NCI-H1048 (cell line): Measurements from ENCODE around the gene ADGRG1.
"Not testable (repeated sequence)": the region's sequence is repeated elsewhere in the genome, so short reads cannot be mapped to it uniquely, and the experiment has no call there.

ENCODE experiments used
- DNase-seq: peaks from one replicate; lab custom pipeline; 2025; lab: John Stamatoyannopoulos, UW

Gene ADGRG1

DNA sequence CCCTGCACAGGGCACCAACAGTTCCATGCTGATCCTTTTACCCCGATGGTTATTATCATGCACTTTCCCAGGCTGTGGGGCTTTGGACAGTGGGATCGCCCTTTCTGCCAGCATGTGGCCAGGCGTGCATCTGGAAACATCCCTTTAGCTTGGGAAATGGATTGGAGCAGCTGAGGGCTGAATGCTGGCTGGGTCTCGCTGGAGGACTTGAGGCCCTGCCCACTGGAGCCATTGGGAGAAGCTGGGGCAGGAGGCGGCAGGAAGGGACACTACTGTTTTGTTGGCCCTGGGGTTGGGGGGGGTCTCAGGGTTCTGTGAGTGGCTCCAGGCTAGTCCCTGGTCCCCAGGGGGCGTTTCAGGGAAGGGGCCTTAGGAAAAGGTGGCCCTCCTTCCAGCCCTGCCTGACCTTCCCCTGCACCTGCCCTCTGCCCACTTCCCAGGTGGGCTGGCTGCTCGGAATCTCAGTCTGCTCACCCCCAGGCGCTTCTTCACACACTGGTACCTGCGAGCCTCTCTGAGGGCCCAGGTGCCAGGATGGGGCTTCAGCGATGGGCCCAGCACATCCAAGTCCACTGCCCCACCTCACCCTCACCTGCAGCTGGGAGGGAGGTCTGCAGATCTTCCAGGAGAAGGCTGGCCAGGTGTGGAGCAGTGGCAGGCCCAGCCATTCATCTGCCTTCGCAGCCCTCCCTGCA is 38.1 kb downstream of the ADGRG1 start:
- no peak for DNase-seq

DNA sequence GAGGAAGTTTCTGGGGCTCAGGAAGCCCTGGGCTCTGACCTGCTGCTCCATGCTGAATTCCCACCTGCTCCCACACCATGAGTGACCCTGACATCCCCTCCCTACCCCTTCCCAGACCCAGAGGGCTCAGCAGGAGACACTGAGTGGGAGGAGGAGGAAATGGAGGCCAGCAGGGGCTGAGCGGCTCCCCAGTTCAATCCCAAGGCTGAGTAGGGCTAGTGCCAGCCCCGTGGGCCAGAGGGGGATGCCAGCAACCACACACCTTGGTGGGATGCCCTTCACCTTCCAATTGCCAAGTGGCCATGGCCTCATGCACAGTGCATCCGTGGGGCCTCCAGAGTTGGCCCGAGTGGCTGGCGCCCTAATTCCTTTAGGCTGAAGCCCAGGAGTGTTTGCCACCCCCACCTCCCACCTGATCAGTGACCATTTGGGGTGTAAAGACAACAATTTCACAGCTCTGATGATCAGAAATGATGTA is 38.7 kb downstream of the ADGRG1 start:
- no peak for DNase-seq

DNA sequence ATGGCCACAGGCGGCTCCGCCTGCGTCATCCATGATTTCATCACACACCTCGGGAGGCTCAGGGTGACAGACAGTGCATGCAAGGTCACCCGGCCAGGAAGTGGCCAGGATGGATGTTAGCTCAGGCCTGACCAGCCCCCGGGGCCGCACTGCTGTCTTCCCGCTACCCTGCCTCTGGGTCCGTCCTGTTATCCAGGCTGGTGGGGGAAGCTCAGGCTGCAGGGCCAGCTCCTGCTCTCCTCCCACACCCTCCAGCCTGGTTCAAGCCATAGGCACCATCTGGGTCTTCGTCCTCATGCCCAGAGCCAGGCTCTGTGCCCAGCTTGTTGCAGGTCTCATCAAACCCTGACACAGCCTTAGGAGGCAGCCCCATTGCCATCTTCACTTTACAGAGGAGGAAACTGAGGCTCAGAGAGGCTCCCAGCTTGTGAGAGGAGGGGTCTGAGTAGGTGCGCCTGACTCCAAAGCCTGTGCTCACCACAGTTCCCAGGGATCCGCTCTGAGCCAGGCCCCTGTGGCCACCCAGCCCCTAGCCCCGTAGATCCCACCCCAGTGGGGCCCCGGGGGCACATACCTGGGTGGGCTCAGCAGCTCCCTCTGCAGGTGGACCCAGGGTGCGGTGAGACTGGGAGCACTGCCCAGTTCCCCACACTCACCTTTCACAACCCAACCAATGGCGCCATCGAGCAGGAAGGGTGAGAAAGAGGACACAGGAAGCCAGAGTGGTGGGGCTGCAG is 39.3 kb downstream of the ADGRG1 start:
- no peak for DNase-seq

DNA sequence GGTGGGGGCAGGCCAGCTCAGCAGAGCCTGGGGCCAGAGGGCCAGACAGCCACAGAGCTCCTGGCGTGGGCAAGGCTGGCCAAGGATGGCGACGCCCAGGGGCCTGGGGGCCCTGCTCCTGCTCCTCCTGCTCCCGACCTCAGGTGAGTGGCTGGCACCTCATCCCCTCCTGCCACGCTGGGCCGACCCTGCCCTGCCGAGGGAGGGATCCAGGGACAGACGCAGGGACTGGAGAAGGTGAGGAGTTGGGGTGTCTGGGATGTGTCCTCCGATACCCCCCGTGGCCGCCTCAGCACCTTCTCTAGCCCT is 39.8 kb downstream of the ADGRG1 start, which contains the start of gene ADGRG3:
Gene ADGRG3 (plus strand): TSS at position 44 of the 309 bp plus-strand sequence. CDS start 42 bp downstream, at position 86.
- no peak for DNase-seq

DNA sequence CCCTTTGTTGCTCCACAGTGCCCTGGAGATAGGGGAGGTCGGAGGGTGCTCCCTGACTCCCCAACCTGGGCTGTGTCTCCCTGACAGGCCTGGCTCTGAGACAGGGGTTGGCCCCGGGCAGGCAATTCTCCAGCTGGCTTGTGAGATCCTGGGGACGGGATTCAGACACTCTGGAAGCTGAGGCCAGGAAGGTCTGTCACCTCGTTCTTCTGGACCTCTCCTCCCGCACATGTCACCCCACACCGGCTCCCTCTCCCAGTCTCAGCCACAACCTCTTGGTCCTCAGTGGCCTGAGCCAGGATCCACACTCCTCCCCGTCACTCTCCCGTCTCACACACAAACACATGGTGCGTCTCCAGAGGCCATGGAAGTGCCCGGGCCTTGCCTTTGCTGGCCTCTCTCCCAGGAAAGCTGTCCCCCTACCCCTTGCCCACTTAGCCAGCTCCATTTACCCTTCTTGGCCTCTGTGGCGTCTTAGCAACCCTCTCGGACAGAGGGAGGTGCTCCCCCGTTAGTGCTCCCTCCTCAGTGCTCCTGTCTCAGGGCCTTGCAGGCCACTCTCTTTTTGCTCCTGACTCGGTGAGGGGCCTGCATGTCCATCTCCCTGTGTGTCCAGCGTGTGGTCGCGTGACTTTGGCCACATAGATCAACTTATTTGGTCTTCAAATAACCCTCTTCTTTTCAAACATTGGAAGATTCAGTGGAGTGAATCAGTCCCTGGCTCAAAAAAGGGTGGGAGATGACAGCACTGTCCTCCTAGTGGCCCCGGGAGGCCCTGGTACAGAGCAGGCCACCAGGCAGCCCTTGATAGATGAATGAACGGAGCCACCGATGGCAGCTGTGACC is 40.4 kb downstream of the ADGRG1 start:
- no peak for DNase-seq

DNA sequence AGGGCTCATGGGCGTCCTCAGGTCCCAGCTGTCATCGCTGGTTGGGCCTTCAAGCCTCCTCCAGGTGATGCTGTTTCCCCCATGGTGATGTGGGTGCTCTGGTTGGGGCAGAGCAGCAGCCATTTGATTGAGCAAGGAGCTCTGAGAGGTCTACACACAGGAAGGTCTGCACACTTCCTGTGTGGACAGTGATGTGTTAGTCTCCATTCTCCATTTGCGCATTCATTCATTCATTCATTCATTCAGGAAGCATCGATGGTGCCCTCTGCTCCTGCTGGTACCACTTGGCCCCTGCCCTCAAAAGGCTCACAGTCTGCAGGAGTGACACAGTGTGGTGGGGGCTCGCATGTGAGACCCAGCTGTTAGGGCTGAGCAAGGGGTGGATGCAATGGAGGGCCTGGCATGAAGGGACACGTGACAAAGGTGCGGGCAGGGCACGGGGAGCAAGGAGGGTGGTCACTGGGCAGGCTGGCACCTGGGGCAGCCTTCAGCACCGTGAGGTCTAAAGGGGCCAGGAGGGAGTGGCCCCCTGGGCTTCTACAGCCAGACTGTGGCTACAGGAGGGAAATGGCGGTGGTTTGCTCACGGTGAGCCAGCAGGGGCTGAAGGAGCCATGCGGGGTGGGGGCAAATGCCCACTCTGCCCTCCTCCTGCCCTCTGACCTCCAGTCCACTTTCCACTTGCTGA is 41.2 kb downstream of the ADGRG1 start:
- DNase-seq = no peak

DNA sequence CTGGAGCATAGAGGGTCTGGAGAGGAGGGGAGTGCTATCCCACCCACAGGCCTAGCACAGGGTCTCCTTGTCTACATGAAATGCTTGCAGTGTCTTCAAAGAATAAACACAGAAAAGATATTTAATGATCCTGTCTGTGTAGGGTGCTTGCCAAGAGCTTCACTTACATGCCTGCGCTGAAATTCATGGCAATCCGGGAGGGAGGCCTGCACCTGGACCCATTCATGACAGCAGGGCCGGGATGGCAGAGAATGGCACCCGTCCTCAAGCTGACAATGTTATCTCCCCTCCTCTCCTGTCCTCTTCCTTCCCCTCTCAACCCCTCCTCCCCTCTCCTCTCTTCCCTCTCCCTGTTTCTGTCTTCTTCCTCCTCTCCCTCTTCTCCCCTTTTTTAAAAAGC is 41.8 kb downstream of the ADGRG1 start:
- no peak for DNase-seq

DNA sequence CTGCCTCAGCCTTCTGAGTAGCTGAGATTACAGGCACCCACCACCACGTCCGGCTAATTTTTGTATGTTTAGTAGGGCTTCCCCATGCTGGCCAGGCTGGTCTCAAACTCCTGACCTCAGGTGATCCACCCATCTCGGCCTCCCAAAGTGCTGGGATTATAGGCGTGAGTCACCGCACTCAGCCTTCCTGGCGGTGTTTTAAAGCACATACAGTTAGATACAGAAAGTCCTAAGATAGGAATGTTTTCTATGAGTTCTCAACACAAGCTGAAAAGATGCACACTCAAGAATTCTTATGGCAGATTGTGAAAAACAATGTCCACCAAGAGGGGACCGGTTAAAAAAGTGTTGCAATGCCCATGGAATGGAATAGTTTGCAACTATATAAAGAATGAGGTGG is 43.0 kb downstream of the ADGRG1 start:
- not testable (repeated sequence) for DNase-seq

DNA sequence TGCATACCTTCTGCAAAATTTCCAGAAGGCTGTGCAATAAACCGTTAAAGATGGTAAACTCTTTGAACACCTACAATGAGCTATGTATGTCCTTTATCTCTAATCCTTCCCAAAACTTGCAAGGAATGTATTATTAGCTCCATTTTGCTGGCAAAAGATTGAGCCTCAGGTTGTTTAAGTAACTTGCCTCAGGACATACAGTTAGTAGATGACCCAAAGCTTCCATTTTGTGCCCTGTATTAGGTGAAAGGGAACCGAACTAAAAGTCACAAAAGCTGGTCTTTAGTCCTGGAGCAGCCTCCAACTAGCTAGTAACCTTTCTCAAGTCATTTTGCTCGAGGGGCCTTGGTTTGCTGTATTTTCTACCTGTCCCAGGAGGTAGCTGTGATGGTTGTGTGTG is 44.0 kb downstream of the ADGRG1 start:
- no peak for DNase-seq

DNA sequence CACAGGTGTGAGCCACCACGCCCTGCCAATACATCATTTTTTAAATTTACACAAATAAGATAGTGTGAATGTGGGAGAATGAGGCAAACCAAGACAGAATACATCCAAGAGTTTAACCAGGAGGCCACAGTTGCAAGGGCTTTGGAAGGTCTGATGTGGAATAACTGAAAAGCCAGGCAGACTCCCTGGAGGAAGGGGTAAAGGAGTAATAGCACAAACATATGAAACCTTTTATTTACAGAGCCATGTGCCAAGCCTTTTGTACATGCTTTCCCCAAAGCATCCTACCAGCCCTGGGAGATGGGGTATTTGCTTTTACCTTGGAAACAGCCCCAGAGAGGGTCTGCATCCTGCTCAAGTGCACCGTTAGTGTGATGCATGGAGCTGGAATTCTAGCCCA is 44.4 kb downstream of the ADGRG1 start:
- no peak for DNase-seq

DNA sequence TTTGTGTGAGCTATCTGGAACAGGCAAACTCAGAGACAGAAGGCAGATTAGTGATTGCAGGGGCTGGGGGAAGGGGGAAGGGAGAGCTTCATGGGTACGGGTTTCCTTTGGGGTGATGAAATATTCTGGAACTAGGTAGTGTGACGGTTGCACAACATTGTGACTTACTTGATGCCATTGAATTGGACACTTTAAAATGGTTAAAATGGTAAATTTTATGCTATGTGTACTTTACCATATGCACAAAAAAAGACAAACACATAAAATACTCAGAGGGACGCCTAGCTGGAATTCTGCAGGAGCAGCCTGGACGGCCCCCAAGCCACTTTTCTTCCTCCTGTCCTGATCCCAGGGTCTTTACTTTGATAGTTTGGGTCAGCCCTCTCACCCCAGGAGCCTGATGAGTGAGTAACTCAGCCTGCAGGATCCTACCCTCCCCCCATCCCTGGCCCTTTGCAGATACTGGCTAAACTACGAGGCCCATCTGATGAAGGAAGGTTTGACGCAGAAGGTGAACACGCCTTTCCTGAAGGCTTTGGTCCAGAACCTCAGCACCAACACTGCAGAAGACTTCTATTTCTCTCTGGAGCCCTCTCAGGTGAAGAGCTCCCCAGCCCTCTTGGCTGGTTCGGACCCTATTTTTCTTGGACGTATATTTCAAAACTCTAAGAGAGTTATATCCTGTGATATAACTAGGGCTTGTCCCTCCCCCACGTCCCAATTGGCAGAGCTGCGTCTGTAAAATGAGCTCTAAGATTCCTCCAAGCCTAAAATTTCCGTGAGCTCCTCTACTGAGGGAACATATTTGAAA is 47.5 kb downstream of the ADGRG1 start:
- no peak for DNase-seq

DNA sequence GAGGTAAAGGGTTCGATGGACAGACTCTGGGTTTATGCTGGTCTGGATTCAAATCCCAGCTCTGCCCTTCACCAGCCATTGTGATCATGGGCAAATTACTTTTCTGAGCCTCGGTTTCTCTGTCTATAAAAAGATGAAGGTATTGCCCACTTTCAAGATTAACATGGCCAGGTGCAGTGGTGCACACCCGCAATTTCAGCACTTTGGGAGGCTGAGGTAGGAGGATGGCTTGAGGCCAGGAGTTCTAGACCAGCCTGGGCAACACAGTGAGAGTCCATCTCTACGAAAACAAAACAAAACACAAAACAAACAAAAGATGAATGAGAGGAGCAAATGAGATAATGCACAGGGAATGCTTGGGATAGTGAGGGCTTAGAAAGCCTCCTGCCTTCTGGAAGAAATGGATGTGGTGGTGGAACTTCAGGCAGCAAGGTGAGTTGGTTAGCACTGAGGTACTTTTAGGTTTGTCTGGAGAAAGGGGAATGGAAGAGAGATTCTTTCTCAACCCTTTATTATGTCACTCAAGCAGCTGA is 48.2 kb downstream of the ADGRG1 start:
- DNase-seq = no peak

DNA sequence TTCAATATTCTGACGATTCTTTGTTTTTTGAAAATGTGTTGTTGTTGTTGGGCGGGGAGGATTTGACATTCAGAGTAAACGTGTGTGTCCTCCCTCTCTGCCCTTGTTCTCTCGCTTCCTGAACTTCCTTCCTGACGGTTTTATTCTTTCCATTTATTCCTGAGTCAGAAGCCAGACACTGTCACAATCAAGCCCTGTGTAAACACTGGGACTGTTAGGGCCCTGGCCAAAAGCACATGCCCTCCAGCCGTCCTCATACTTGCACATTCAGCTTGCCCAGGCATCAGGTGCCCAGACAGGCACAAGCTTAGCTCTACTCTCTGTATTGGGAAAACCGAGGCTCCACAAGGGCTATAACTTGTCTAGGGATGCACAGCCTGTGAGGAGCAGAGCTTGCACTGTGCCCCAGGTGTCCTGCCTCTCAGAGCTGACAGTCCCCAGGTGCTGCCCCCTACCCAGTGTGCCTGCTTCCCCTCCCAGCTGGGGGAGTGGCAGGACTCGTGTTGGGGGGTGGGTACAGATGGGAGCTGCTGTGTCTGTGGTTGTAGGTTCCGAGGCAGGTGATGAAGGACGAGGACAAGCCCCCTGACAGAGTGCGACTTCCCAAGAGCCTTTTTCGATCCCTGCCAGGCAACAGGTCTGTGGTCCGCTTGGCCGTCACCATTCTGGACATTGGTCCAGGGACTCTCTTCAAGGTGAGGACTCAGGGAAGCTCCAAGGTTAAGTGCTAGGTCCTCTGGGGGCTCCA is 49.4 kb downstream of the ADGRG1 start:
- DNase-seq = no peak

DNA sequence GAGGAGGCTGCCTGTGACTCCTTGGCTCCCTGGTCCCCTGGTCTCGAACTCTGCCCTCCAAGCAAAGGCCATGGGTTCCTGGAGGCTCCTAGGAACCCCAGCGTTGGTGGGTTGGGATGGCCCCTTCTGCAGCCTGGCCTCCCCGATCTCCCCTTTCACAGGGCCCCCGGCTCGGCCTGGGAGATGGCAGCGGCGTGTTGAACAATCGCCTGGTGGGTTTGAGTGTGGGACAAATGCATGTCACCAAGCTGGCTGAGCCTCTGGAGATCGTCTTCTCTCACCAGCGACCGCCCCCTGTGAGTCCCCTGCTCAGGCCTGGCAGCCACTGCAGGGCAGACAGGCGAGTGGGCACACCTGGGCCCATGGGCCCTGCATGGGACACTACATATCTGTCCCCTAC is 50.6 kb downstream of the ADGRG1 start:
- no peak for DNase-seq

DNA sequence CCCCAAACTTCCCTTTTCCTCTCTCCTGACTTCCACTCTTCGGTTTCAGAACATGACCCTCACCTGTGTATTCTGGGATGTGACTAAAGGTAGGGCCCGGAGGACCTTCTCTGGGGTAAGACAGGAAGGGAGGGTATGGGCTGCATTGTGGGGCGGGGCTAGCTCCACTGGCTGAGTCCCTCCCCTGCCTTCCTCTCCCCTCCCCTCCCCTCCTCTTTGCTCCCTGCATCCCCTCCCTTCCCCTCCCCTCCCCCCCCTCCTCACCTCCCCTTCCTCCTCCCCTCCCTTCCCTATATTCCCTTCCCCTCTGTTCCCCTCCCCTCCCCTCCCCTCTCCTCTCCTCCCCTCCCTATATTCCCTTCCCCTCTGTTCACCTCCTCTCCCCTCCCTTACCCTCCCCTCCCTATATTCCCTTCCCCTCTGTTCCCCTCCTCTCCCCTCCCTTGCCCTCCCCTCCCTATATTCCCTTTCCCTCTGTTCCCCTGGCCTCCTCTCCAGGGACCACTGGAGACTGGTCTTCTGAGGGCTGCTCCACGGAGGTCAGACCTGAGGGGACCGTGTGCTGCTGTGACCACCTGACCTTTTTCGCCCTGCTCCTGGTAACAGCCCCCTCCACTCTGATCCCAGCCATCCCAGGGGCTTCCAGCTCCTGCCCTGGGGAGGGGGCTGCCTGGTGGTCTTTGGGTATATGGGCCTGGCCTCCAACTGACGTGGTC is 51.5 kb downstream of the ADGRG1 start:
- DNase-seq = no peak

DNA sequence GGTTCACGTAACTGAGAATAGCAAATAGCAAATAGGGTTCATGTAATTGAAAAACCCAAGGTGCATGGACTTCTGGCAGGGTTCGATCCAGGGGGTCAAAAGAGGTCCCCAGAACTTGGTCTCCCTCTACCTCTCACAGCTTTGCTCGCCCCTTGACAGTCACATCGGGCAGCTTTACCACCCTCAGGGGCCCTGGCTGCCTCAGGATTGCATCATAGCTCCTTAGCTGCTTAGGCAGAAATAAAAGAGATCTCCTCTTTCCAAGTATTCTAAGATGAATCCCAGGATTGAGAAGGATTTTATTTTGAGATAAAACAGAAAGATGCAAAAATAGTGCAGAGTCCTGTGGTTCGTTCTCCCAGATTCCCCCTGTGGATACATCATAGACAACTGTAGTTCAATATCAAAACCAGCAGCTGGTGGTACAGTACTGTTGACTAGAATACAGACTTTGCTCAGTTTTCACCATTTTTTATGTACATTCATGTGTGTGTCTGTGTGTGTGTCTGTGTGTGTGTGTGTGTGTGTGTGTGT is 52.5 kb downstream of the ADGRG1 start:
- no peak for DNase-seq

DNA sequence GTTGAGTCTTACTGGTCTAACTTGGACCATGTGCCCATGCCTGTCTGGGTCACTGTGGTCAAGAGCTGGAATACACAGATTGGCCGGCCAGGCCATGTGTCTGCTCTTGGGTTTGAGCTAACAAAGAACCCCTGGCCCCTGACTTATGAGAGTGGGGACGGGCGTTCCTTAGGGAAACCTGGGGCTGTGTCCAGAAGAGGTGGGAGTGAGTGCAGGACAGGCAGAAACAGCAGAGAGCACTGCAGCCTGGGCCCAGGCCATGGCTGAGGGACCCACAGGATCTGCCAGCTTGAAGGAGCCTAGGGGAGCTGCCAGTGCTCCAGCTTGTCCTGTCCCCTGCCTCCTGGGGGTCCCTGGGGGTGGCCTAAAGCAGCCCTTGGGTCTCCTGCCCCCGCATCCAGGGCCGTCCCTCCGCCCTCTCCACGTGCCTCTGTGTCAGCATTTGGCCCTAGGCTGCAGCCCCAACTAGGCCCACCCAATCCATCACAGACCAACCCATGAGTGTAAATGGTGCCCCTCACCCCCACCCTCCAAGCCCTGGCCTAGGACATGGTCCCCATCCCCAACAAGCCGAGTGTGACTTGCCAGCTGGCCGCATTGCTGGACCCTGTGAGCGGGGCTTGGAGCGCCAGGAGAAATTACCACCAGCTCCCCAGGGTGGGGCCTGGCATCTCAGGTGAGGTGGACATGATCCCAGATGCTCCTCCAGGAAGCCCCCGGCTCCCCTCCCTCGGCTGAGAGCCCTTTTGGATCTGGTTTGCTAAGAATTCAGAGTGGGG is 53.7 kb downstream of the ADGRG1 start:
- DNase-seq = no peak

DNA sequence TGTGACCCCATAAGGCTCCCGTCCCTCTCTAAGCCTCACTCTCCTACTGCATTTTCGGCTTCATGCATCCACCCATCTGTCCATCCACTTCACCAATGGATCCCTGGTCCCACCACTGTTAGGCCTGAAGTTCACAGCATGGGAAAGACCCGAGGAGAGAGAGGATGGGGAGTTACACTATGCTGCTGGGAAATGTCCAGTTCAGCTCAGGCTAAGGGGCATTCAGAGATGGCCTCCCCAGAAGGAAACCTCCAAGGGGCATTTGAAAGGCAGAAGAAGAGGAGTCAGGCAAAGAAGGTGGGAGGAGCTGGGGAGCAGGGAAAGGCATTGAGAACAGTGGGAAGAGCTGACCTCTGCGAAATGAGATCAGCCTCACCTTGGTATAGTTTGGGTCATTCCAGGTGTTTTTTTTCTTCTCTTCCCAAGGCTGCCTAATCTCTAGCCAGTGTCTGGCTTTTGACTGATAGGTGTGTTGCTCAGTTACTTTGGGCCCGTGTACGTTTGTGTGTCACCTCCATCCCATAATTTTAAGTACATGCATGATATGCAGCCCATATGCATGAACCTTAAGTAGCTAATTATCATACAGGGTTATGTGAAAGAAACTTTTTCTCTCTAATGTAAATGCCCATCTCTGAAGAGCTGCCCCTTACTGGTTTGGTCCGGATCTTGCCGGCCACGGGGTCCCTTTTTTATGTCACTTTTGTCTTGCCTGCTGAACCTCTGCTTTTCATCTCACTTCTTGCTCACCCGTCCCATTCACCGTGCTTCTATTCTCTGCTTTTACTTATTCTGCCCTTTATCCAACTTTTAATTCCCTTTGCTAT is 54.6 kb downstream of the ADGRG1 start:
- no peak for DNase-seq
